ENCODE data around the gene NOTCH4.
A peak's percentile ranks its signal among the peaks of the same experiment; 100 is the strongest.
"Not testable (repeated sequence)": the region's sequence is repeated elsewhere in the genome, so short reads cannot be mapped to it uniquely, and the experiment has no call there.

NOTCH4 gene

GRCh38 chr6:32223258-32224235, at the start of gene NOTCH4:
Gene NOTCH4, minus strand, starts transcription at chr6:32224067. Its CDS starts 139 bp downstream, at chr6:32223928.
- TF ChIP-seq CTCF (IDR thresholded peaks at IDR 0.05; ENCODE audit: low read depth, low read length): no peak
- no peak within 1 kb of the TSS for H3K4me3 ChIP-seq (ENCODE audit: low read depth, low read length)

DNA sequence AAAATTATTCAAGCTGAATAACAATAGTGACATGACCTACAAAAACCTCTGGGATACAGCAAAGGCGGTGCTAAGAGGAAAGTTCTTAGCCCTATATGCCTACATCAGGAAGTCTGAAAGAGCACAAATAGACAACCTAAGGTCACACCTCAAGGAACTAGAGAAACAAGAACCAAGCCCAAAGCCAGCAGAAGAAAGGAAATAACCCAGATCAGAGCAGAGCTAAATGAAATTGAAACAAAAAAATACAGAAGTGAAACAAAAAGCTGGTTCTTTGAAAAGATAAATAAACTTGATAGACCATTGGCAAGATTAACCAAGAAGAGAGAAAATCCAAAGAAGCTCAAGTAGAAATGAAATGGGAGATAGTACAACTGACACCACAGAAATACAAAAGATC, 47.6 kb upstream of the NOTCH4 start:
- no peak overlapping the region for H3K4me3 ChIP-seq (ENCODE audit: low read depth, low read length)
- no peak for TF ChIP-seq CTCF (IDR thresholded peaks at IDR 0.05; ENCODE audit: low read depth, low read length)

GRCh38 chr6:32268459-32268858, 44.6 kb upstream of the NOTCH4 start:
- not testable (repeated sequence) for H3K4me3 ChIP-seq (ENCODE audit: low read depth, low read length)

DNA sequence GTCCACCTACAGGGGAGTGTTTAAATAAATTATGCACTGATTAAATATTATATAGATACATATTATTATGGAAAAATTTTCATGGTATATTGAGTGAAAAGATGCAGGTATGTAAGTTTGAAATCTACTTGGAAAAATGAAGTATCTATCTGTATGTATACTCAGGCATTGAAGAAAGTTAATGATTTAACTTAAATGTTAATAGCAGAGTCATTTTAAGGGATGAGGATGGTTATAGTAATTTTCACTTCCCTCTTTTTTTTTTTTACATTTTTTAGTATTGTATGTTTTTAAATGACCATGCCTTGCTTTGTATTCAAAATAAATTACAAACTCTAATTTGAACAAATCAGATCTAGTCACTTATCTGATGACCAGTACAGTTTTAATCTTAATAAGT, 43.2 kb upstream of the NOTCH4 start:
- H3K4me3 ChIP-seq (ENCODE audit: low read depth, low read length): no peak overlapping the region
- no peak for TF ChIP-seq CTCF (IDR thresholded peaks at IDR 0.05; ENCODE audit: low read depth, low read length)

GRCh38 chr6:32257262-32257661, 33.4 kb upstream of the NOTCH4 start:
- not testable (repeated sequence) for H3K4me3 ChIP-seq (ENCODE audit: low read depth, low read length)

DNA sequence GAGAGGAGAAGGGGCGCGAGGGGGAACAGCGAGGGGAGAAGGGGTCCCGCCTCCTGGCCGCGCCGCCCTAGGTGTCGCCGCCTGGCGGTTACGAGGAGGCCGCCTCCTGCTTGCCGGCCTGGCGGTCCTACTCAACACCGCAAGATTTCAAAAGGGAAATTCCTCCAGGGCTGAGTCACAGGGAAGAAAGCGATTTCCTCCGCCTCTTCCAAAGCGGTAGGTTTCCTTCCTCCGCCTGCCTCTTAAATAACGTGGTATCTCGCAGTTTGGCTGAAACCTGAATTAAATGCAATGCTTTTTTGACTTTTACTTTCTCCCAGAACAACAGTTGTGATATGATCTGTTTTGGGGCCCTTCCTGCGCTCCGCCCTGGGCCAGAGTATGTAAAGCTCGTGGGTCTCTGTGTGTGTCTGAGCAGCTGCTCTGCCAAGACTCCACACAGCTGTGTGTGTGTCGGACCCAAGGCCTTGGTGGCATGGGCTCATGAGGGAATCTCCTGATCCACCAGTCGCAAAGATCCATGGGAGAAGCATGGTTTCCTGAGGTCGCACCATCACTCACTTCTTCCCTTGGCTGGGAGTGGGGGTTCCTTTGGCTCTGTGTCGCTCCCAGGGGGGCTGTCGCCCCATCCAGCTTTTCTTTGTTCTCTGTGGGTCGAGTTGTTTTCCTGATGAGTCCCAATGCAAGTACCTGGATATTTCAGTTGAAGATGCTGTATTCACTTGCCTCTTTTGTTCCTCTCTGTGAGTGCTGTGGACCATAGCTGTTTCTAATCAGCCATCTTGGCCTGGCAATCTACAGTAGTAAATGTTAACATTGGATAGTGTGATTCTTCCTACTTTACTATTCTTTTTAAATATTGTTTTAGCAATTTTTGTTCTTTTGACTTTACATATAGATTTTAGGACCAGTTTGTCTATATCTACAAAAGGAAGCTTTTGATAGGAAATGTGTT, 31.6 kb upstream of the NOTCH4 start:
- 0 out of 2 replicates have a peak, but pooled peaks have one; percentile 28 for TF ChIP-seq CTCF (IDR thresholded peaks at IDR 0.05; ENCODE audit: low read depth, low read length)
- H3K4me3 ChIP-seq (ENCODE audit: low read depth, low read length): peak overlapping the region; percentile 44

DNA sequence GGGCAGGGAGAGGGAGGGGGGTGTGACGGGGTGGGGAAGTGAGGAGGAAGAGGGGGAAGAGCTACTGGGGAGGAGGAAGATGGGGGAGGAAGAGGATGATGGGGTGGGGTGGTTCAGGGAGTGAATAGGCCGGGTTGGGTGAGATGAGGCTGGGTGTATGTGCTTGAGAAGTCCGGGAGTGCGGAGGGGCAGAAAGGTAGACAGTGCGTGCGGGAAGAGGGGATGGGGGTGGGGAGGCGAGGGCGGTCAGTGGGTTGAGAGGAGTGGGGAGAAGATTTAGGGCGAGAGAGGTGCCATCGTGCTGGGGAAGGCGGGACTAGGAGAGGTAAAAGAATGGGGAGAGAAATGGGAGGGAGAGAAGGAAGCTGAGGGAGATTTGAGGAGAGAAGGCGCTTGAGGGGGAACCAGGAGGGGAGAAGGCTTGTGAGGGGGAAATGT, 30.9 kb upstream of the NOTCH4 start:
- peak overlapping the region; percentile 44 for H3K4me3 ChIP-seq (ENCODE audit: low read depth, low read length)

More for the DNA sequence above, 30.9 kb upstream of the NOTCH4 start:
- no peak for TF ChIP-seq CTCF (IDR thresholded peaks at IDR 0.05; ENCODE audit: low read depth, low read length)

Data from WI38 (cell line).